Lung (tissue), 12 donors: ENCODE results near the gene NRROS. TPM values are rescaled to one million over a fixed set of nuclear protein-coding genes. Genes with fewer than 3 reads are reported as not detected.

Experiments
- ATAC-seq: fragments of 200-7000 bp; cut with Tn5 transposase; one replicate; pipeline ENCODE4 v1.9.1; 2020; ENCODE audit warnings: moderate number of reproducible peaks; ENCODE audit not compliant: insufficient read depth, low FRiP score
- DNase-seq, 3 donors: peaks; one replicate each; pipeline ENCODE4 v3.0.0-alpha.2; 2013 to 2017
- H3K27ac ChIP-seq, 2 donors: one replicate each; pipeline ENCODE4 v1.5.1; 2013; ENCODE audit warnings: mild to moderate bottlenecking in 2 of 2, moderate library complexity in 2 of 2, control low read depth in 1 of 2, inconsistent platforms in 1 of 2, low read depth in 1 of 2, low read length in 1 of 2
- H3K27me3 ChIP-seq, 3 donors: one replicate each; pipeline ENCODE4 v1.5.1; 2013; ENCODE audit warnings: low read length in 2 of 3; ENCODE audit not compliant: control insufficient read depth in 3 of 3, insufficient read depth in 3 of 3
- H3K36me3 ChIP-seq, 4 donors: one replicate each; pipeline ENCODE4 v1.5.1; 2013; ENCODE audit warnings: low read length in 4 of 4, mild to moderate bottlenecking in 1 of 4, moderate library complexity in 1 of 4; ENCODE audit not compliant: control insufficient read depth in 4 of 4, insufficient read depth in 4 of 4
- H3K4me1 ChIP-seq, 5 donors: one replicate each; pipeline ENCODE4 v1.5.1; 2013; ENCODE audit warnings: low read length in 5 of 5, mild to moderate bottlenecking in 2 of 5, moderate library complexity in 1 of 5; ENCODE audit not compliant: control insufficient read depth in 5 of 5, insufficient read depth in 5 of 5
- H3K4me3 ChIP-seq: one replicate; pipeline ENCODE4 v1.5.1; 2013; ENCODE audit warnings: mild to moderate bottlenecking, control low read depth, moderate library complexity
- H3K9ac ChIP-seq, 2 donors: one replicate each; pipeline ENCODE4 v1.5.1; 2013; ENCODE audit warnings: low read length in 2 of 2, control low read depth in 1 of 2; ENCODE audit not compliant: insufficient read depth in 1 of 2
- H3K9me3 ChIP-seq, 4 donors: one replicate each; pipeline ENCODE4 v1.5.1; 2013; ENCODE audit warnings: low read length in 3 of 4, mild to moderate bottlenecking in 1 of 4, moderate library complexity in 1 of 4; ENCODE audit not compliant: control insufficient read depth in 4 of 4, insufficient read depth in 3 of 4
- CTCF ChIP-seq: IDR thresholded peaks from 2 replicates; pipeline ENCODE4 v1.5.1; 2012; ENCODE audit warnings: mild to moderate bottlenecking; ENCODE audit errors: control extremely low read depth, extremely low read depth
- WGBS, 2 donors: extraction: QIAGEN DNeasy Blood & Tissue Kit; methylation state at CpG; one replicate each; pipeline ENCODE4 v1.1.7; 2013; 5-methylcytosine and 5-hydroxymethylcytosine counted together
- polyA plus RNA-seq, 2 donors: library from polyadenylated mRNA; stranded (reverse); fragments of 200-250 nt; gene quantifications; one replicate each; pipeline ENCODE4 v1.2.1, GENCODE V29; 2013
- total RNA-seq, 2 donors: library from RNA; depleted of rRNA in 1 of 2; stranded (reverse); fragments of >200 nt in 1 of 2; gene quantifications; one replicate each; pipeline ENCODE4 v1.2.1, GENCODE V29; 2014 to 2021
- donor health status: control.
- donor health status: control.
- donor health status: Bipolar disorder and iron deficiency.
- donor health status: healthy.
- donor health status: DM: yes; HTN: yes; CAD: no.

The NRROS gene
- total and polyA plus RNA-seq, 4 donors = 6.6 to 17.6 (median 13.0) TPM

- Histone ChIP-seq H3K27me3 (peaks cover 0 to 24% (median 19%) of the 10 kb centered on the region in 3 donors), H3K27ac (peak overlapping the region in 1 of 2 donors; percentile 78), H3K4me3 (peak overlapping the region; percentile 45), H3K4me1 (peaks cover 0 to 7% (median 2%) of the 10 kb centered on the region in 5 donors), H3K9me3 (no peaks in the 10 kb centered on the region), H3K36me3 (no peaks in the 10 kb centered on the region), H3K9ac (no peak overlapping the region)
- WGBS, 2 donors = 19 to 41% methylated on average over 24 of the region's 24 CpGs
- ATAC-seq = no peak
- DNase-seq = no peak
- TF ChIP-seq CTCF = no peak
These were observed 964 bp downstream of the NRROS start for GRCh38 chr3:196640297-196641018.

GRCh38 chr3:196641333-196642054 is 2.0 kb downstream of the NRROS start:
- no peak overlapping the region for H3K9ac ChIP-seq
- no peaks in the 10 kb centered on the region for H3K36me3 ChIP-seq
- H3K27me3 ChIP-seq = peaks cover 0 to 24% (median 19%) of the 10 kb centered on the region in 3 donors
- peak overlapping the region in 1 of 2 donors; percentile 40 for H3K27ac ChIP-seq
- H3K4me1 ChIP-seq = peaks cover 0 to 7% (median 5%) of the 10 kb centered on the region in 5 donors
- ATAC-seq (no peak), DNase-seq (no peak)
- no peaks in the 10 kb centered on the region for H3K9me3 ChIP-seq
- no peak overlapping the region for H3K4me3 ChIP-seq
- TF ChIP-seq CTCF = no peak
- 38 to 47% methylated on average over 9 of the region's 9 CpGs for WGBS, 2 donors

GRCh38 chr3:196642434-196642833 is 2.9 kb downstream of the NRROS start:
- no peaks in the 10 kb centered on the region for H3K36me3 ChIP-seq
- no peak overlapping the region for H3K9ac ChIP-seq
- H3K27ac ChIP-seq = peak overlapping the region in 1 of 2 donors; percentile 33
- peaks cover 0 to 23% (median 19%) of the 10 kb centered on the region in 3 donors for H3K27me3 ChIP-seq
- no peak overlapping the region for H3K4me3 ChIP-seq
- no peak for TF ChIP-seq CTCF
- H3K4me1 ChIP-seq = peaks cover 0 to 7% (median 5%) of the 10 kb centered on the region in 5 donors
- WGBS, 2 donors = 60 to 71% methylated on average over 11 of the region's 11 CpGs
- no peaks in the 10 kb centered on the region for H3K9me3 ChIP-seq
- no peak for ATAC-seq
- DNase-seq = no peak
